Ovary (tissue), 3 donors: ENCODE measurements around the gene HNRNPH3.

Source experiments
- EP300 ChIP-seq: sonication (generic); formaldehyde crosslinking; IDR thresholded peaks from one replicate; pipeline ENCODE4 v1.6.1; 2017; ENCODE audit warnings: antibody characterized with exemption
- POLR2A ChIP-seq: fragments of 450-650 bp; IDR thresholded peaks from one replicate; pipeline ENCODE4 v1.6.1; 2017; ENCODE audit warnings: antibody characterized with exemption, mild to moderate bottlenecking, moderate library complexity
- TF ChIP-seq, protein P1 (sequence below), 3 donors: fragments of 450-650 bp in 2 of 3; fragments of 200-600 bp in 1 of 3; IDR thresholded peaks; one replicate each; pipeline versions ENCODE4 v1.5.1 to v1.8.0; 2016 to 2022; ENCODE audit warnings: antibody characterized with exemption in 3 of 3, mild to moderate bottlenecking in 1 of 3
- donor health status: DM: no; HTN: no; CAD: no.

DNA sequence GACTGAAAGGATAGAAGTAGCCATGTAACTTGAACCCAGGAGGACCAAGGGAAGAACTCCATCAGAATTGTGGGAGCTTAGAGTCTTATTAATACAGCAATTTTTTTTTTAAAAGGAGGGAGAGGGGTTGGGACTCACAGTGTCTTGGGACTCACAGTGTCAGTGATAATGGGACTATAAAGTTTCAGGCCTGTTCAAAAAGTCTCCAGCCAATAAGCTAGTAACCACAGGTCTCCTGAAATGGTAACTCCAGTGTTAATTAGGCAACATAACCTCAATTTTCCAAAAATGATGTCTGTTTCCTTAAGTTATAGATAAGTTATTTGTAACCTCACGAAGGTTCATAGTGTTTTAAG lies 2.4 kb upstream of the HNRNPH3 start:
- TF ChIP-seq POLR2A (no peak), EP300 (no peak)
- TF ChIP-seq, protein P1, sequence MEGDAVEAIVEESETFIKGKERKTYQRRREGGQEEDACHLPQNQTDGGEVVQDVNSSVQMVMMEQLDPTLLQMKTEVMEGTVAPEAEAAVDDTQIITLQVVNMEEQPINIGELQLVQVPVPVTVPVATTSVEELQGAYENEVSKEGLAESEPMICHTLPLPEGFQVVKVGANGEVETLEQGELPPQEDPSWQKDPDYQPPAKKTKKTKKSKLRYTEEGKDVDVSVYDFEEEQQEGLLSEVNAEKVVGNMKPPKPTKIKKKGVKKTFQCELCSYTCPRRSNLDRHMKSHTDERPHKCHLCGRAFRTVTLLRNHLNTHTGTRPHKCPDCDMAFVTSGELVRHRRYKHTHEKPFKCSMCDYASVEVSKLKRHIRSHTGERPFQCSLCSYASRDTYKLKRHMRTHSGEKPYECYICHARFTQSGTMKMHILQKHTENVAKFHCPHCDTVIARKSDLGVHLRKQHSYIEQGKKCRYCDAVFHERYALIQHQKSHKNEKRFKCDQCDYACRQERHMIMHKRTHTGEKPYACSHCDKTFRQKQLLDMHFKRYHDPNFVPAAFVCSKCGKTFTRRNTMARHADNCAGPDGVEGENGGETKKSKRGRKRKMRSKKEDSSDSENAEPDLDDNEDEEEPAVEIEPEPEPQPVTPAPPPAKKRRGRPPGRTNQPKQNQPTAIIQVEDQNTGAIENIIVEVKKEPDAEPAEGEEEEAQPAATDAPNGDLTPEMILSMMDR (IDR thresholded peaks at IDR 0.05) = no peak
